Activated naive CD8-positive, alpha-beta T cell treated with anti-CD3 and anti-CD28 coated beads, Interleukin-2, amount 50 U/mL, for 24 hours (primary cell): ENCODE results near the gene MPP4.
"Not testable (repeated sequence)": the region's sequence is repeated elsewhere in the genome, so short reads cannot be mapped to it uniquely, and the experiment has no call there.

Experiments used
- ATAC-seq: fragments of 150-1000 bp; cut with Tn5 transposase; one replicate; pipeline ENCODE4 v1.10.0; 2021
- DNase-seq: peaks from one replicate; pipeline ENCODE4 v3.0.0; 2021
- H3K27ac Mint-ChIP-seq: one replicate; pipeline ENCODE4 v1.8.0; 2021; ENCODE audit warnings: mild to moderate bottlenecking, mixed read lengths
- H3K27me3 Mint-ChIP-seq: one replicate; pipeline ENCODE4 v1.8.0; 2021; ENCODE audit warnings: mixed read lengths
- H3K36me3 Mint-ChIP-seq: one replicate; pipeline ENCODE4 v1.8.0; 2021; ENCODE audit warnings: low read depth, mixed read lengths
- H3K4me1 Mint-ChIP-seq: one replicate; pipeline ENCODE4 v1.8.0; 2021; ENCODE audit warnings: mixed read lengths
- H3K4me3 Mint-ChIP-seq: one replicate; pipeline ENCODE4 v1.8.0; 2021; ENCODE audit warnings: mild to moderate bottlenecking, moderate library complexity, mixed read lengths
- H3K9me3 Mint-ChIP-seq: one replicate; pipeline ENCODE4 v1.8.0; 2021; ENCODE audit warnings: mixed read lengths

MPP4 gene

DNA sequence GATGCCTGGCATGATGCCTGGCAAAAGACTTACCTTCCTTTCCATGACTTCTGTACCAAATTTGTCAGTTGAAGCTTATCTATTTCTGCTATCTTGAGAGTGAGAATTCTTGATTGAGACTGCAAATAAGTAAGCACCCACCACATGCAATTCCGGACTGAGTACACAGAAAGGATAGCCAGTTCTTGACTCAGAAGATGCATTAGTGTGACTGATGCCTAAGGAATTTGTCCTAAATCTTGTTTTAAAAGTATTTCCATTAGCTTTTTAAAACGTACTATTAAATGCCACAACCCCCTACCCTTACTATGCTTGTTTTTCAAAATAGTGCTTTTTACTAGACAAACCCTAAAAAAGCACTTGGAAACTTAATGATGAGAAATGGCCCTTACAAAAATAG lies 545 bp downstream of the MPP4 start:
- H3K9me3 Mint-ChIP-seq, result no peaks in the 10 kb centered on the region
- no peak overlapping the region for H3K4me3 Mint-ChIP-seq
- peaks cover 3% of the 10 kb centered on the region for H3K4me1 Mint-ChIP-seq
- ATAC-seq (no peak), DNase-seq (no peak)
- no peak overlapping the region for H3K27ac Mint-ChIP-seq
- peaks cover 10% of the 10 kb centered on the region for H3K36me3 Mint-ChIP-seq
- H3K27me3 Mint-ChIP-seq, result no peaks in the 10 kb centered on the region

DNA sequence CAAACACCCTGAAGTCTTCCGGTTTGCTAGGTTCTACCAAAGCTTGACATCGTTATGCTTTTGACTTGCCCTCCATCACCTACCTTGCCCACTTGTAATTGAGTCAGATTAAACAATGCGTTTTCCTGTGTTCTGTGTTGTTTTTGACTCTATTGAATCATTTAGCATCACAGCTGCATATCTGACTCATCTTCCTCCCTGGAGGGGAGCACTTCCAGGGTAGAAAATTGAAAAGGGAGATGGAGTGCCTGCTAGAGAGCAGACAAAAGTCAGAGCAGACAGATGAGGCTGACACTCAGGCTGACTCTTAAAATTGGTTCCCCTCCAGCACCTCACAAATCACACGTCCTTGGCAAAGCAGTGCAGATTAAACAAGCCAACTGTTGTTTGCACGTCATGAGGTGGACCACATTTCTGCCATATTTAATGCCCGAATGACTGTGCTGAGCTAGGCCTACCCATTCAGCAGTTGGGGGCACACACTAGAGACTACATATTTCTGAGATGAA lies 2.2 kb downstream of the MPP4 start:
- no peak for DNase-seq
- peaks cover 7% of the 10 kb centered on the region for H3K36me3 Mint-ChIP-seq
- no peak overlapping the region for H3K4me3 Mint-ChIP-seq
- no peak overlapping the region for H3K27ac Mint-ChIP-seq
- no peaks in the 10 kb centered on the region for H3K27me3 Mint-ChIP-seq
- no peaks in the 10 kb centered on the region for H3K9me3 Mint-ChIP-seq
- peaks cover 3% of the 10 kb centered on the region for H3K4me1 Mint-ChIP-seq
- no peak for ATAC-seq

DNA sequence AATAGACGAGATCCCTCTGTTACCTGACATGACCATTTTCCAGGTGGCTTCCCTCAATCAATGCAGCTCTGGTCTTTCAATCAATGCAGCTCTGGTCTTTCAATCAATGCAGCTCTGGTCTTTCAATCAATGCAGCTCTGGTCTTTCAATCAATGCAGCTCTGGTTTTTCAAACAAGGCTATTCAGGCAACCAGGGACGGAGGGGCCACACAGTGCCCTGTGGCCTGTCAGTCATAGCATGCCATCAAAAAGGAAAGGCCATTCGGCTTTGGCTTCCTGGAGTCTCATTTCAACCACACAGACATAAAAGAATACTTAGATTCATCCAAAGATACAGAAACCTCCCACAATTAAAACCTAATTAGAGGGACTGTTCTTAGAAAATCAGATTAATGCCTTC lies 13.3 kb downstream of the MPP4 start:
- peaks cover 15% of the 10 kb centered on the region for H3K27me3 Mint-ChIP-seq
- H3K27ac Mint-ChIP-seq, result no peak overlapping the region
- H3K4me1 Mint-ChIP-seq, result no peaks in the 10 kb centered on the region
- DNase-seq, result no peak
- ATAC-seq, result no peak
- H3K4me3 Mint-ChIP-seq, result no peak overlapping the region
- no peaks in the 10 kb centered on the region for H3K36me3 Mint-ChIP-seq
- H3K9me3 Mint-ChIP-seq, result no peaks in the 10 kb centered on the region

DNA sequence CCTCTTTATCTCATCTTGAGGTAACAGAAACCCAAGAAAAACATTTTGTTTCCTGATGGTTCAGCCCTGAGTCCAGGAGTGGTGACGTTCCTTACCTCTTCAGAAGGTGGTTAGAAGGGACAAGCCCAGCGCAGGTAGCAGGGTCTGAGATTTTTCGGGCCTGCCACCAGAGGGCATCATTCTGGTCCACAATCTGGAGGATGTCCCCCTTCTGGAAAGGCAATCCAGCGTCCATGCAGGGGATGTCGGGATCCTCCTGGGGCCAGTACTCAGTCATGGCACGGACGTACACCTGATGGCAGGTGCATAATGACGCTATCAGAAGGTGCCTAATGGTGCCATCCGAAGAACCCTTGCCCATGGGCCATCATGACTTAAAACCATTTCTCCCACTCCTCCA lies 17.7 kb downstream of the MPP4 start:
- DNase-seq, result peak; percentile 22
- H3K4me3 Mint-ChIP-seq, result no peak overlapping the region
- ATAC-seq, result no peak

DNA sequence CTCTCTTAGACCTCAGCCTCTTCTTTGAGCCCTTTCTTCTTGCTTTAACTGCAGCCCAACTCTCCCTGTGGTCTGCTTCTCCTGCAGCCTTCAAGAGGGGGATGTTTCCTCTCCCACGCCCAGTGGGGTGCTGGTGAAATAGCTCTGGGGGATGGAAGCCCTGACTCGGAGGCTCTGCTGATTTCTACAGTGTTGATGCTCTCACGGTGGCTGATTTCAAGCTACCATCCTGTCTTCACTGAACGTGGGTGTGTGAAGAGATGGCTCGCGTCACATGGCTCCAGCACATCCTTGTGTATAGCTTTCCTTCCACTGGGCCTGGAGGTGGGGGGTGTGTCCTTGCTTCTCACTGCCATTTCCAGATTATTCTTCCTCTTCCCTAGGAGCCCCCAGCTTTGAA lies 20.0 kb downstream of the MPP4 start:
- no peak overlapping the region for H3K27ac Mint-ChIP-seq
- H3K4me3 Mint-ChIP-seq, result no peak overlapping the region
- H3K4me1 Mint-ChIP-seq, result no peaks in the 10 kb centered on the region
- H3K27me3 Mint-ChIP-seq, result peaks cover 5% of the 10 kb centered on the region
- H3K36me3 Mint-ChIP-seq, result no peaks in the 10 kb centered on the region
- ATAC-seq, result no peak
- no peaks in the 10 kb centered on the region for H3K9me3 Mint-ChIP-seq
- DNase-seq, result no peak

More for the DNA sequence above, 17.7 kb downstream of the MPP4 start:
- Mint-ChIP-seq H3K36me3 (no peaks in the 10 kb centered on the region), H3K9me3 (no peaks in the 10 kb centered on the region), H3K27me3 (peaks cover 9% of the 10 kb centered on the region), H3K27ac (no peak overlapping the region), H3K4me1 (no peaks in the 10 kb centered on the region)

DNA sequence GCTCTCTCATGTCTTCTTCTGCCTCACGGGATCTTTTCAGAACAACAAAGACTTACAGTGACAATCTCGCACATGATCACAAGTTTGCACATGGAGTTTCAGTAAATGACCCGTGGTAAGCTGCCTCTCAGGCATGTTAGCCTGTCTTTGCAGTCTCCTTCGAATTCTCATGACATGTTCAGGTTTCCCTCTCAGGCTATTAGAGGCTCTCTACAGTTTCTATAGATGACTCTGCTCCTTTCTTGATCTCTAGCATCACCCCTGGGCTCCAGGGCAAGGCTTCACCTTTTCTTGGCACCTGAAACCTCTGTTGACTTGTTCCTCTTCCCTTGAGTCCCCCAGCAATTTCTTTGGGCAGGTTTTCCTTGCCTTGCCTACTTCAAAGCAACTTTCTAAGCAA lies 23.0 kb downstream of the MPP4 start:
- no peaks in the 10 kb centered on the region for H3K27me3 Mint-ChIP-seq
- no peaks in the 10 kb centered on the region for H3K9me3 Mint-ChIP-seq
- no peak for ATAC-seq
- no peak for DNase-seq
- H3K4me1 Mint-ChIP-seq, result no peaks in the 10 kb centered on the region
- H3K4me3 Mint-ChIP-seq, result no peak overlapping the region
- no peaks in the 10 kb centered on the region for H3K36me3 Mint-ChIP-seq
- H3K27ac Mint-ChIP-seq, result no peak overlapping the region

DNA sequence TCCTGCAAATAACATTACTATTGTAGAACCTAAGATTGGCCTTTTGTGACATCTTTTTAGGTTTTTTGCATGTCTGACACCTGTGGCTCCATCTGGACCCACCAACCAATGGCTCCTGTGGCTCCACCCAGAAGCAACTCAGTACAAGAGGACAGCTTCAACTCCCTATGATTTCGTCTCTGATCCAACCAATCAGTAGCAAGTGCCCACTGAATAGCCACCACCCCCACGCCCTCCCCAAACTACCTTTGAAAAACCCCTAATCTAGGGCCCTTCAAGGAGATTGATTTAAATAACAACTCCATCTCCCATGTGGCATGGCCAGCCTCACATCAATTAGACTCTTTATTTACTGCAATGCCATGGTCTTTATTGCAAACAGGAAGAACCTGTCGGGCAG lies 23.6 kb downstream of the MPP4 start:
- H3K4me3 Mint-ChIP-seq, result no peak overlapping the region
- H3K27me3 Mint-ChIP-seq, result no peaks in the 10 kb centered on the region
- DNase-seq (no peak), ATAC-seq (no peak)
- no peaks in the 10 kb centered on the region for H3K9me3 Mint-ChIP-seq
- H3K27ac Mint-ChIP-seq, result no peak overlapping the region
- H3K4me1 Mint-ChIP-seq, result no peaks in the 10 kb centered on the region
- no peaks in the 10 kb centered on the region for H3K36me3 Mint-ChIP-seq

DNA sequence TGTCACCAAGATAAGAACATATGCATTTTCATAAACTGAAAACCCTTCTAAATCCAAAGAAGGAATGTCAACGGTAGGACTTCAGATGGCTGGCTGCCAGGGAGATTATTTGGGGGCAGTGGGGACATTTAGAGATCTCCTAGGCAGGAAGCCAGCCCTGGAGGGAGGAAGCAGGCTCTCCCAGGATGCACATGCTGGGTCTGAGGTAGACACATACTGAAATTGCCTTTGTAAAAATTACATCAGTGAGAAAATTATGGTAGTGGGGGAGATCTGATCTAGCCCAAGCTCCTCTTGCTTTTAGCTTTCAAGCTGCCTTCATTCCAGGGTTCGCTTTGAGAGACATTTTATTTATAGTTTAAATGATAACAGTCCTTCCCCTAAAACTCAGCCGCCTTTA lies 24.1 kb downstream of the MPP4 start:
- Mint-ChIP-seq H3K36me3 (no peaks in the 10 kb centered on the region), H3K27ac (no peak overlapping the region), H3K4me1 (no peaks in the 10 kb centered on the region), H3K9me3 (no peaks in the 10 kb centered on the region), H3K4me3 (no peak overlapping the region), H3K27me3 (no peaks in the 10 kb centered on the region)
- ATAC-seq (no peak), DNase-seq (no peak)

DNA sequence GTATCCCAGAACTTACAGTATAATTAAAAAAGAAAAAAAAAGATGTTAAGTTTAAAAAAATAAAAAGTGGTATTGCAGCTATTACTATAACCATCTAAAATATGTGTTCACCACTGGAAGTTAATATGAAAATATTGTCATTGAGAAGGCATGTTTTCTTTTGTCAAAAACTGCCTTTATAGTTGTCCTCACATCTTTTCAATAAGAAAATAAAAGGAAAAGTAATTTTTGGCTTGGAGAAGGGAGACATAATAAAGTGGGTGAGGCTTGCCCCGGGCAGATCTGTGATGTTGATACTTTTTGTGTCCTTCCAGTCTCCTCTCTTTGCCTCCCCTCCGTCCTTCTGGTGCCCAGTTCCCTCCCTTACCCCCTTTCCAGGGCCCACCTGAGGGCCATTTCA lies 24.9 kb downstream of the MPP4 start:
- Mint-ChIP-seq H3K9me3 (no peaks in the 10 kb centered on the region), H3K27me3 (no peaks in the 10 kb centered on the region), H3K4me1 (no peaks in the 10 kb centered on the region), H3K36me3 (no peaks in the 10 kb centered on the region), H3K27ac (no peak overlapping the region), H3K4me3 (no peak overlapping the region)
- DNase-seq, result no peak
- no peak for ATAC-seq

DNA sequence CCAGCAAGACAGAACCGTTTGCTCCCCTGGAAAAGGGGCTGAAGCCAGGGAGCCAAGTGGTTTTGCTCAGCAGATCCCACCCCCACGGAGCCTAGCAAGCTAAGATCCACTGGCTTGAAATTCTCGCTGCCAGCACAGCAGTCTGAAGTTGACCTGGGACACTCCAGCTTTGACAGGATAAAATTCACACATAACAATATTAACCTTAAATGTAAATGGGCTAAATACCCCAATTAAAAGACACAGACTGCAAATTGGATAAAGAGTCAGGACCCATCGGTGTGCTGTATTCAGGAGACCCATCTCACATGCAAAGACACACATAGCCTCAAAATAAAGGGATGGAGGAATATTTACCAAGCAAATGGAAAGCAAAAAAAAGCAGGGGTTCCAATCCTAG lies 27.2 kb downstream of the MPP4 start:
- not testable (repeated sequence) for H3K36me3 Mint-ChIP-seq, H3K27ac Mint-ChIP-seq, H3K4me3 Mint-ChIP-seq, ATAC-seq, H3K9me3 Mint-ChIP-seq, H3K4me1 Mint-ChIP-seq, H3K27me3 Mint-ChIP-seq, DNase-seq

DNA sequence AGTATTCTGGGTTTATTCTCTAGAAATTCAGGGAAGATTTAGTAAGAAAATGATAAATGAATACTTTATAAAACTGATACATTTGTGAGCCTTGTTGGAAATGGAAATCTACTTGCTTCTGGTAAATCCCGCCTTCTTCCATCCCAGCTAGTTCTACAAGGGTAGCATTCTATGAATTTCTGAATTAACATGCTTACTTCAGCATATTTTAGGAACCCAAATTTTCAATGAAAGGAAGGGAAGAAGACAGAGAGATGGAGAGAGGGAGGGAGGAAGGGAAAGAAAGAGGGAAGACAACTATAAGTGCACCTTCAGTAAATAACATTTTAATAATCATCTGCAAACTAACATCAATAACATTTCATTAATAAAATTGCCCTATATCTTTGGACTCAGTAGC lies 28.6 kb downstream of the MPP4 start:
- H3K36me3 Mint-ChIP-seq, result no peaks in the 10 kb centered on the region
- DNase-seq (no peak), ATAC-seq (no peak)
- no peaks in the 10 kb centered on the region for H3K4me1 Mint-ChIP-seq
- no peak overlapping the region for H3K27ac Mint-ChIP-seq
- H3K9me3 Mint-ChIP-seq, result no peaks in the 10 kb centered on the region
- no peaks in the 10 kb centered on the region for H3K27me3 Mint-ChIP-seq
- no peak overlapping the region for H3K4me3 Mint-ChIP-seq

DNA sequence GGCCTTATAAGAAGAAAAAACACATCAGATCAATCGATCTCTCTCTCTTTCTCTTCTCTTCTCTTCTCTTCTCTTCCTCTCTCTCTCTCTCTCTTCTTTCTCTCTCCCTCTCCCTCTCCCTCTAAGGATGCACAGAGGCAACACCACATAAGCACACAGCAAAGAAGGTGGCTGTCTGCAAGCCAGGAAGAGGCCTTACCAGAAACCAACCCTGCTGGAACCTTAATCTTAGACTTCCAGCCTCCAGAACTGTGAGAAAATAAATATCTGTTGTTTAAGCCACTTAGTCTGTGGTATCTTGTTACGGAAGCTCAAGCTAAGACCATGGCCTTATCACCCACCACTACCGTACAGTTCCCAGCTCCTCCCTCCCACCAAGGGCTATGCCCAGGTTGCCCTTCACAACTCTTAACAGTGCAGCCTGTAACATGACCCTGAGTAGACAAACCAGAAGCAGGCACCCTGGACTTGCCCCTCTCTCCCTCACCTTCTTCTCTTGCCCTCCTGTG lies 30.0 kb downstream of the MPP4 start:
- no peaks in the 10 kb centered on the region for H3K9me3 Mint-ChIP-seq
- no peak for DNase-seq
- H3K27ac Mint-ChIP-seq, result no peak overlapping the region
- no peak for ATAC-seq
- no peaks in the 10 kb centered on the region for H3K36me3 Mint-ChIP-seq
- no peaks in the 10 kb centered on the region for H3K27me3 Mint-ChIP-seq
- no peak overlapping the region for H3K4me3 Mint-ChIP-seq
- H3K4me1 Mint-ChIP-seq, result no peaks in the 10 kb centered on the region

DNA sequence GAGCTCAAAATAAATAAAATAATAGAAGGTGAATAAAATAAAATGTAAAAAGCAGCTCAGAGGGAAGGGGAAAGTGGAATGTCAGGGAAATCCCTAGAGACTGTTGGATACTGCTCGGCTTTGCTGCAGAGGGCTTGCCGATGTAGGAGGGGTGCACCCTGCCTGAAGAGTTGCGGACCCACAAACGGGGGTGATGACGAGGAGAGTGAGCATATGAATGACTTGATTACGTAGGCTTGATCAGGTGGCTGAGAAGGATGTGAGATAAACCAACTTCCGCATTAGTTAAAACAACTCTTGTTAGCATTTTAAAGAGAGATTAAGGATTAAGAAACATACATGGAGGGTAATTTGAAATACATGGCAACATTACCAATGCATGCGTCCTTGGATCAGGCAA lies 34.1 kb downstream of the MPP4 start:
- ATAC-seq, result no peak
- no peak overlapping the region for H3K27ac Mint-ChIP-seq

DNA sequence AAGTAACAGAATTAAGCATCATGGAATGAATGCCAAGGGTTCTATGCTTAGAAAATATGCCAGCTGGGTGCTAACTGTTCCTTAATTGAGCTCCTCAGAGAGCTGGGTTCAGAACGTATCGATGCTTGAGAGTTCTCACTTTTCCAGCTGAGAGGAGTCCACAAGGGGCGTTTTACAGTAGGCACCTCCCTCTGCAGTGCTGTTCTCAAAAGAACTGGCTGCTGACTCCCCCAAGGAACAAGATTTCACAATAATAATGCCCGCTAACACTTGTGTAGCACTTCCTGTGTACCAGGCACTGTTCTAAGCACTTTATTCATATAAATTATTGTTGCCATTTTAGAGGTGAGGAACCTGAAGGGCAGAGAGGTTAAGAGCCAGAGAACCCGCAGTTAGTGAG lies 37.1 kb downstream of the MPP4 start:
- DNase-seq (no peak), ATAC-seq (no peak)
- Mint-ChIP-seq H3K27me3 (peaks cover 2% of the 10 kb centered on the region), H3K4me1 (no peaks in the 10 kb centered on the region), H3K27ac (no peak overlapping the region), H3K4me3 (no peak overlapping the region), H3K9me3 (no peaks in the 10 kb centered on the region), H3K36me3 (no peaks in the 10 kb centered on the region)

More for the DNA sequence above, 34.1 kb downstream of the MPP4 start:
- no peaks in the 10 kb centered on the region for H3K9me3 Mint-ChIP-seq
- H3K4me3 Mint-ChIP-seq, result no peak overlapping the region
- H3K27me3 Mint-ChIP-seq, result peaks cover 2% of the 10 kb centered on the region
- no peaks in the 10 kb centered on the region for H3K36me3 Mint-ChIP-seq
- H3K4me1 Mint-ChIP-seq, result no peaks in the 10 kb centered on the region
- no peak for DNase-seq

DNA sequence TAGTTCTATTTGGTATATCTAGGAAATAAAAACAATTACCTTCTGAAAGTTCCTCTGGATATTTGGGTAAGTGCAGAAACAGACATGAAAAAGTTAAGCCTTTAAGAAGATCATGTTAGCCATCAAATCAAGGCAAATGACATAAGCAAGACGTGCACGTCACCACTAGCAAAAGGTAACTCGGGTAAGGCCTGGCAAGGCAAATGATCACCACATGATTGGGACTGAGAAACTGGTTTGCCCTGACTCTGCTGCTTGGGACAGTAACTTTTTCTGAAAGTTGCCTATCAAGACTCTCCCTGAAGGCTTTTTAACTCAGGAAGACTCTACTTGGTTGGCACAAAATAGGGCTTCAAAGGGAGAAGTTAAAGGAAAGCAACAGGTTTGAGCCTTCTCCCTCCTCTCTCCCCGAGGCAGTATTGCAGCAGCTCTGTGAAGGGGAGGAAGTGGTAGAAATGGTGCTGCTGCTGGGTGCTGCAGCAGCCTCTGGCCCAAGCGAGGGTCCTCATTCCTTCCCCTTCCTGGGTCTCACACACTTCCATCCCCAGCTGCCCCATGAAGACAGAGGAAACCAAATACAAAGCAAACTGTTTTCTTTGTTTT lies 38.0 kb downstream of the MPP4 start:
- Mint-ChIP-seq H3K36me3 (no peaks in the 10 kb centered on the region), H3K27ac (no peak overlapping the region), H3K27me3 (peaks cover 2% of the 10 kb centered on the region), H3K4me1 (no peaks in the 10 kb centered on the region), H3K9me3 (no peaks in the 10 kb centered on the region), H3K4me3 (no peak overlapping the region)
- ATAC-seq, result no peak
- DNase-seq, result no peak

DNA sequence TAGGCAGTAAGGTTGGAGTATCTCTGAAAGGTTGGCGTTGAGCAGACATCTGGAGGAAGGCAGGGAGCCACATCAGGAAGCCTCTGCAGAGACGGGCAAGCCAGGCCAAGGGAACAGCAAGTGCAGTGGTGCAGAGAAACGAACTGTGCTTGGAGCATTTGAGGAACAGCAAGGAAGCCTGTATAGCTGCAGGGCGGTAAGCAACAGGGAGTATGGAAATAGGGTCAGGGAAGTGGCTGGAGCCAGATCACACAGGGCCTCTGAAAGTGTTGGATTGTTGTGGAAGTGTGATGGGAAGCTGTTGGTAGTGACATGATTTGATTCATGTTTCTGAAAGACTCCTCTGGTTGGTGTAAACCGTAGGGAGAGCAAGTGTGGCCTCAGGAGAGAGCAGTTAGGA lies 41.7 kb downstream of the MPP4 start:
- Mint-ChIP-seq H3K9me3 (no peaks in the 10 kb centered on the region), H3K4me3 (no peak overlapping the region), H3K27ac (no peak overlapping the region), H3K27me3 (peaks cover 8% of the 10 kb centered on the region), H3K4me1 (peaks cover 4% of the 10 kb centered on the region), H3K36me3 (no peaks in the 10 kb centered on the region)
- ATAC-seq (no peak), DNase-seq (no peak)
